Loucy (cell line): ENCODE data around the gene SRBD1.

Source experiments
- H2AFZ ChIP-seq: fragments of 200-600 bp; sonication (generic); 2 replicates; pipeline ENCODE4 v1.6.0; 2016; ENCODE audit warnings: antibody characterized with exemption, mild to moderate bottlenecking, low read length, moderate library complexity
- H3F3A ChIP-seq: fragments of 200-600 bp; 2 replicates; pipeline ENCODE4 v1.6.0; 2016; ENCODE audit warnings: antibody characterized with exemption, low read depth, mild to moderate bottlenecking
- H3K27me3 ChIP-seq: fragments of 200-600 bp; sonication (generic); 2 replicates; pipeline ENCODE4 v1.6.1; 2014; ENCODE audit warnings: low read length, mild to moderate bottlenecking; ENCODE audit not compliant: insufficient read depth, poor library complexity, severe bottlenecking
- H3K36me3 ChIP-seq: fragments of 200-600 bp; sonication (generic); 2 replicates; pipeline ENCODE4 v1.6.1; 2016; ENCODE audit warnings: low read length; ENCODE audit not compliant: insufficient read depth
- H3K4me1 ChIP-seq: fragments of 200-600 bp; sonication (generic); 2 replicates; pipeline ENCODE4 v1.5.1; 2014; ENCODE audit warnings: low read length, mild to moderate bottlenecking; ENCODE audit not compliant: insufficient read depth, poor library complexity, severe bottlenecking
- H3K4me2 ChIP-seq: fragments of 200-600 bp; sonication (generic); 2 replicates; pipeline ENCODE4 v1.6.0; 2014; ENCODE audit warnings: antibody characterized with exemption, low read length, low read depth, mild to moderate bottlenecking; ENCODE audit not compliant: poor library complexity, severe bottlenecking
- H3K4me3 ChIP-seq: fragments of 200-600 bp; sonication (generic); 2 replicates; pipeline ENCODE4 v1.5.1; 2014; ENCODE audit warnings: low read length, mild to moderate bottlenecking, mixed read lengths; ENCODE audit not compliant: poor library complexity, severe bottlenecking
- H3K79me2 ChIP-seq: fragments of 200-600 bp; sonication (generic); 2 replicates; pipeline ENCODE4 v1.6.1; 2014; ENCODE audit warnings: low read length; ENCODE audit not compliant: insufficient read depth
- H3K9ac ChIP-seq: fragments of 200-600 bp; sonication (generic); 2 replicates; pipeline ENCODE4 v1.6.0; 2014; ENCODE audit warnings: mild to moderate bottlenecking, low read depth, low read length, moderate library complexity; ENCODE audit not compliant: poor library complexity, severe bottlenecking
- H3K9me2 ChIP-seq: fragments of 200-600 bp; sonication (generic); replicated peaks from 2 replicates; pipeline ENCODE4 v1.6.1; 2016; ENCODE audit warnings: low read depth, low read length, mixed read lengths
- H3K9me3 ChIP-seq: fragments of 200-600 bp; sonication (generic); 2 replicates; pipeline ENCODE4 v1.6.1; 2014; ENCODE audit warnings: mild to moderate bottlenecking, antibody characterized with exemption, low read length, low read depth; ENCODE audit not compliant: insufficient read depth
- H4K20me1 ChIP-seq: fragments of 200-600 bp; sonication (generic); 2 replicates; pipeline ENCODE4 v1.6.0; 2014; ENCODE audit warnings: antibody characterized with exemption, low read length, mild to moderate bottlenecking; ENCODE audit not compliant: insufficient read depth, poor library complexity, severe bottlenecking
- EZH2phosphoT487 ChIP-seq: fragments of 200-600 bp; IDR thresholded peaks from 2 replicates; pipeline ENCODE4 v1.6.1; 2018; ENCODE audit warnings: antibody characterized with exemption, mild to moderate bottlenecking, moderate library complexity, borderline replicate concordance
- TF ChIP-seq, protein P1 (sequence below): fragments of 200-600 bp; sonication (generic); conservative IDR thresholded peaks from 2 replicates; pipeline ENCODE4 v1.5.1; 2014; ENCODE audit warnings: mild to moderate bottlenecking, antibody characterized with exemption, low read length

SRBD1 gene

DNA sequence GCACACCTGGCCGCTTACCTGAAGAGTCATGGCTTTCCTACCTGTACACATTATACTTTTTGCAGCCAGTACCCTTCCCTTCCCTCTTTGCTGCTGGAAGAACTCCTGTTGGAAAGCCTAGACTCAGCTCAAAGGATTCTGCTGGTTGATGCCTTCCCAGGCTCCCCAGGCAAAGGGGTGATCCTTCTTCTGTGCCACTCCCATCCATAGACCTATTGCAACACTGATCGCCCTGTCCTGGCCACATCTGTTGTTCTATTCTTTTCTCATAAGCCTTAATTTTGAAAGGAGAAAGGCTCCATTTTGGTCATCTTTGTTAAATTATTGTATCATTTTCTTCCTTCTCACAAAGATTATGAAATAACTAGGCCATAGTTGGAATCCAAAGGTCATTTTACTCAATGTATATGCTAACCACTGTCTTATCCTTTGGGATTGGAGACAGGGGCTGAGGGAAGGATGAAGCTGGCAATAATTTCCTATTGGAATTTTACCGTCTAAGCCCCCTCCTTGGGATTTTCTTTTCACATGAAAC, 37.0 kb upstream of the SRBD1 start:
- H2AFZ ChIP-seq = no peak overlapping the region
- H3K4me3 ChIP-seq = no peak overlapping the region
- no peaks in the 10 kb centered on the region for H3F3A ChIP-seq
- H3K4me2 ChIP-seq = no peak overlapping the region
- H3K9me3 ChIP-seq = no peaks in the 10 kb centered on the region
- H3K4me1 ChIP-seq = peaks cover 25% of the 10 kb centered on the region
- no peaks in the 10 kb centered on the region for H3K27me3 ChIP-seq
- H4K20me1 ChIP-seq = peaks cover 3% of the 10 kb centered on the region
- peaks cover 23% of the 10 kb centered on the region for H3K79me2 ChIP-seq
- H3K9me2 ChIP-seq = no peaks in the 10 kb centered on the region
- H3K36me3 ChIP-seq = no peaks in the 10 kb centered on the region
- H3K9ac ChIP-seq = no peak overlapping the region
- TF ChIP-seq EZH2phosphoT487 = no peak

GRCh38 chr2:45647356-45647755, 36.3 kb upstream of the SRBD1 start:
- H3K27me3 ChIP-seq = no peaks in the 10 kb centered on the region
- H3K4me3 ChIP-seq = no peak overlapping the region
- TF ChIP-seq, protein P1, sequence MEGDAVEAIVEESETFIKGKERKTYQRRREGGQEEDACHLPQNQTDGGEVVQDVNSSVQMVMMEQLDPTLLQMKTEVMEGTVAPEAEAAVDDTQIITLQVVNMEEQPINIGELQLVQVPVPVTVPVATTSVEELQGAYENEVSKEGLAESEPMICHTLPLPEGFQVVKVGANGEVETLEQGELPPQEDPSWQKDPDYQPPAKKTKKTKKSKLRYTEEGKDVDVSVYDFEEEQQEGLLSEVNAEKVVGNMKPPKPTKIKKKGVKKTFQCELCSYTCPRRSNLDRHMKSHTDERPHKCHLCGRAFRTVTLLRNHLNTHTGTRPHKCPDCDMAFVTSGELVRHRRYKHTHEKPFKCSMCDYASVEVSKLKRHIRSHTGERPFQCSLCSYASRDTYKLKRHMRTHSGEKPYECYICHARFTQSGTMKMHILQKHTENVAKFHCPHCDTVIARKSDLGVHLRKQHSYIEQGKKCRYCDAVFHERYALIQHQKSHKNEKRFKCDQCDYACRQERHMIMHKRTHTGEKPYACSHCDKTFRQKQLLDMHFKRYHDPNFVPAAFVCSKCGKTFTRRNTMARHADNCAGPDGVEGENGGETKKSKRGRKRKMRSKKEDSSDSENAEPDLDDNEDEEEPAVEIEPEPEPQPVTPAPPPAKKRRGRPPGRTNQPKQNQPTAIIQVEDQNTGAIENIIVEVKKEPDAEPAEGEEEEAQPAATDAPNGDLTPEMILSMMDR = no peak
- TF ChIP-seq EZH2phosphoT487 = no peak
- no peak overlapping the region for H2AFZ ChIP-seq
- no peaks in the 10 kb centered on the region for H4K20me1 ChIP-seq
- H3F3A ChIP-seq = no peaks in the 10 kb centered on the region
- H3K4me1 ChIP-seq = peaks cover 18% of the 10 kb centered on the region
- H3K9me2 ChIP-seq = no peaks in the 10 kb centered on the region
- no peak overlapping the region for H3K4me2 ChIP-seq
- H3K79me2 ChIP-seq = peaks cover 17% of the 10 kb centered on the region
- no peaks in the 10 kb centered on the region for H3K9me3 ChIP-seq
- H3K36me3 ChIP-seq = no peaks in the 10 kb centered on the region
- no peak overlapping the region for H3K9ac ChIP-seq

GRCh38 chr2:45646289-45646688, 35.2 kb upstream of the SRBD1 start:
- H3K27me3 ChIP-seq = no peaks in the 10 kb centered on the region
- H3K36me3 ChIP-seq = no peaks in the 10 kb centered on the region
- H3K9ac ChIP-seq = no peak overlapping the region
- no peaks in the 10 kb centered on the region for H3K9me3 ChIP-seq
- no peak overlapping the region for H2AFZ ChIP-seq
- H3K9me2 ChIP-seq = no peaks in the 10 kb centered on the region
- no peak overlapping the region for H3K4me2 ChIP-seq
- 0 out of 2 replicates have a peak, but pooled peaks cover 6% of the 10 kb centered on the region for H3K79me2 ChIP-seq
- H3F3A ChIP-seq = no peaks in the 10 kb centered on the region
- peaks cover 18% of the 10 kb centered on the region for H3K4me1 ChIP-seq
- TF ChIP-seq EZH2phosphoT487 = no peak
- TF ChIP-seq, protein P1 = no peak
- no peaks in the 10 kb centered on the region for H4K20me1 ChIP-seq
- H3K4me3 ChIP-seq = no peak overlapping the region
